Stomach smooth muscle (tissue), 2 donors: Measurements from ENCODE around the gene OR4M1.
"Not testable (repeated sequence)": the region's sequence is repeated elsewhere in the genome, so short reads cannot be mapped to it uniquely, and the experiment has no call there.

Experiments used
- H3K27ac ChIP-seq: one replicate; pipeline ENCODE4 v1.7.0; 2013; ENCODE audit warnings: mild to moderate bottlenecking, low read length, inconsistent platforms
- H3K27me3 ChIP-seq, 2 donors: one replicate each; pipeline ENCODE4 v1.7.0; 2013; ENCODE audit warnings: low read length in 2 of 2; ENCODE audit not compliant: insufficient read depth in 2 of 2, control insufficient read depth in 1 of 2
- H3K36me3 ChIP-seq, 2 donors: one replicate each; pipeline ENCODE4 v1.7.0; 2013; ENCODE audit warnings: low read length in 2 of 2; ENCODE audit not compliant: control insufficient read depth in 2 of 2, insufficient read depth in 2 of 2
- H3K4me1 ChIP-seq: one replicate; pipeline ENCODE4 v1.7.0; 2013; ENCODE audit warnings: low read length; ENCODE audit not compliant: control insufficient read depth, insufficient read depth
- H3K4me3 ChIP-seq, 2 donors: one replicate each; pipeline ENCODE4 v1.7.0; 2013; ENCODE audit warnings: low read length in 2 of 2
- H3K9ac ChIP-seq, 2 donors: one replicate each; pipeline ENCODE4 v1.7.0; 2013; ENCODE audit warnings: low read length in 2 of 2, mild to moderate bottlenecking in 1 of 2
- H3K9me3 ChIP-seq, 2 donors: one replicate each; pipeline ENCODE4 v1.7.0; 2013; ENCODE audit warnings: low read length in 2 of 2; ENCODE audit not compliant: control insufficient read depth in 2 of 2
- donor health status: healthy.
- donor health status: Pancreatic carcinoma.

The OR4M1 gene

DNA sequence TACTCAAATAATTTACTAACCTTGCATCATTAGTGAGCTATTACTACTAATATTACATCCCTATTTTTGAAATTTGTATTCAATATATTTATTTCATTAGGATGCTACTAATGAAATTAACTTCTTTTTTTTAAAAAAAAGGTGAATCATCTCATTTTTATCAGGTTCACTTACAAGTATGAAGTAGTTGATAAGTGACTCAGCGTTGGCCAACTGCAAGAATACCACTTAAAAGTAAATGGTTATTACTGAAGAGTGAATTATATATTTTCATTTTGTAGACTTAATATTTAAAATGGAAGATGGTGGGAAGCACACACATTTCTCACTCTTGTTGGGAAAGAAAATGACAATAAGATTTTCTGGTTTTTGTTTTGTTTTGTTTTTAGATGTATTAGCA, 49.9 kb downstream of the OR4M1 start:
- H3K9ac ChIP-seq: no peak overlapping the region
- H3K27me3 ChIP-seq: peaks cover 0 to 2% of the 10 kb centered on the region in 2 donors
- H3K36me3 ChIP-seq: no peaks in the 10 kb centered on the region
- H3K4me3 ChIP-seq: no peak overlapping the region
- no peak overlapping the region for H3K27ac ChIP-seq
- H3K9me3 ChIP-seq: peaks cover 0 to 5% of the 10 kb centered on the region in 2 donors
- H3K4me1 ChIP-seq: no peaks in the 10 kb centered on the region

DNA sequence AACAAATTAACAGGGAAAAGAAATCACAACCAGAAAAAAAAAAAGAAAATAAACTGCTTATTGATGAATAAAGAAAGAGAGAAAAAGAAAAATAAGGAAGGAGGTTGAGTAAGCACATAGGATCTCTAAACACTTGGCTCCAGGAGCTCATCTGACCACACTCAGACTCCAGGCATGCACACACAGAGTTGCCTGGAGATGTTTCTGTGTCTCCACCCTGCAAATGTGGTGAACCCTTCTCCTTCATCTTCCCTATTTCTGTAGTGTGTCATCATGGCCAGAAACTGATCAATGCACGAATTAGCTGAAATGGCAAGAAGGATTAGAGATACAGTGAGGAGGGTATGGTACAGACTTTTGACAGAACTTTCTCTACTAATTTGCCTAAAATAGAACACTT, 50.5 kb downstream of the OR4M1 start:
- Histone ChIP-seq H3K27ac (no peak overlapping the region), H3K4me1 (no peaks in the 10 kb centered on the region), H3K4me3 (no peak overlapping the region), H3K27me3 (peaks cover 0 to 2% of the 10 kb centered on the region in 2 donors), H3K36me3 (no peaks in the 10 kb centered on the region), H3K9ac (no peak overlapping the region), H3K9me3 (peaks cover 0 to 5% of the 10 kb centered on the region in 2 donors)

DNA sequence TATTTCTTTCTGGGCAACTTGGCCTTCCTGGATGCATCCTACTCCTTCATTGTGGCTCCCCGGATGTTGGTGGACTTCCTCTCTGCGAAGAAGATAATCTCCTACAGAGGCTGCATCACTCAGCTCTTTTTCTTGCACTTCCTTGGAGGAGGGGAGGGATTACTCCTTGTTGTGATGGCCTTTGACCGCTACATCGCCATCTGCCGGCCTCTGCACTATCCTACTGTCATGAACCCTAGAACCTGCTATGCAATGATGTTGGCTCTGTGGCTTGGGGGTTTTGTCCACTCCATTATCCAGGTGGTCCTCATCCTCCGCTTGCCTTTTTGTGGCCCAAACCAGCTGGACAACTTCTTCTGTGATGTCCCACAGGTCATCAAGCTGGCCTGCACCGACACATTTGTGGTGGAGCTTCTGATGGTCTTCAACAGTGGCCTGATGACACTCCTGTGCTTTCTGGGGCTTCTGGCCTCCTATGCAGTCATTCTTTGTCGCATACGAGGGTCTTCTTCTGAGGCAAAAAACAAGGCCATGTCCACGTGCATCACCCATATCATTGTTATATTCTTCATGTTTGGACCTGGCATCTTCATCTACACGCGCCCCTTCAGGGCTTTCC, 54.4 kb downstream of the OR4M1 start:
- not testable (repeated sequence) for H3K4me1 ChIP-seq, H3K9me3 ChIP-seq, H3K27me3 ChIP-seq, H3K4me3 ChIP-seq, H3K9ac ChIP-seq, H3K36me3 ChIP-seq, H3K27ac ChIP-seq

DNA sequence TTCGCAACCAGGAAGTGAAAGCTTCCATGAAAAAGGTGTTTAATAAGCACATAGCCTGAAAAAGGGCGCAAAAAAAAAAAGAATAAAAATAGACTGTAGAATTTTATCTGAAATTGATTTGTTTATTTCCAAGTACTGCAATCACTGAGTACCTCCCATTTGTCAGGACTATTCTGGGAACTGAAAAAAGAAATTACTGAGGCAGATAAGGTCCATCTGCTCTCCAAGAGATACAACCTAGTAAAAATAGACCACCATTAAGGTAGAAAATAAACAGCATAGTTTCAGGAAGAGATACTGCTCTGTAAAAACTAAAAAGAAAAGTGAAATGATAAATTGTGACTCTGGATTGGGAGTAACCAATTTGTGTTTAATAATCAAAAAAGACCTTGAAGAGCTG, 55.0 kb downstream of the OR4M1 start:
- no peaks in the 10 kb centered on the region for H3K27me3 ChIP-seq
- no peaks in the 10 kb centered on the region for H3K4me1 ChIP-seq
- peaks cover 0 to 2% of the 10 kb centered on the region in 2 donors for H3K9me3 ChIP-seq
- H3K4me3 ChIP-seq: no peak overlapping the region
- no peak overlapping the region for H3K9ac ChIP-seq
- no peaks in the 10 kb centered on the region for H3K36me3 ChIP-seq
- H3K27ac ChIP-seq: no peak overlapping the region
